IPS DF 6.9 (cell line): ENCODE results near the gene TIAM1.

Source experiments
- DNase-seq: peaks from one replicate; pipeline ENCODE4 v3.0.0-alpha.2; 2013; ENCODE audit warnings: low read depth, low spot score
- H3K27ac ChIP-seq: one replicate; pipeline ENCODE4 v1.5.1; 2013; ENCODE audit warnings: low read length, control low read depth
- H3K27me3 ChIP-seq: 2 replicates; pipeline ENCODE4 v1.6.1; 2013; ENCODE audit warnings: mild to moderate bottlenecking, low read length; ENCODE audit not compliant: control insufficient read depth, insufficient read depth
- H3K36me3 ChIP-seq: 2 replicates; pipeline ENCODE4 v1.6.1; 2013; ENCODE audit warnings: low read length; ENCODE audit not compliant: control insufficient read depth, insufficient read depth
- H3K4me1 ChIP-seq: 2 replicates; pipeline ENCODE4 v1.6.1; 2013; ENCODE audit warnings: low read length; ENCODE audit not compliant: control insufficient read depth, insufficient read depth
- H3K4me3 ChIP-seq: 2 replicates; pipeline ENCODE4 v1.5.1; 2013; ENCODE audit warnings: mild to moderate bottlenecking, low read length
- H3K9me3 ChIP-seq: 2 replicates; pipeline ENCODE4 v1.6.1; 2013; ENCODE audit warnings: low read length, inconsistent platforms; ENCODE audit not compliant: control insufficient read depth, insufficient read depth
- WGBS: extraction: QIAGEN DNeasy Blood & Tissue Kit; methylation state at CpG from one replicate; pipeline ENCODE4 v1.1.7; 2013; ENCODE audit warnings: mixed read lengths, missing lambda C conversion rate; ENCODE audit not compliant: insufficient read length, insufficient coverage; 5-methylcytosine and 5-hydroxymethylcytosine counted together

TIAM1 gene

GRCh38 chr21:31084689-31085088 lies 259.4 kb downstream of the TIAM1 start:
- WGBS: no CpG with 5 or more reads among the region's 6 CpGs
- no peak for DNase-seq

GRCh38 chr21:31078796-31079195 lies 265.3 kb downstream of the TIAM1 start:
- no peak for DNase-seq
- Histone ChIP-seq H3K9me3 (peaks cover 7% of the 10 kb centered on the region), H3K36me3 (no peaks in the 10 kb centered on the region), H3K27me3 (no peaks in the 10 kb centered on the region), H3K27ac (no peak overlapping the region), H3K4me1 (no peaks in the 10 kb centered on the region), H3K4me3 (no peak overlapping the region)
- no CpG with 5 or more reads among the region's 4 CpGs for WGBS

More at GRCh38 chr21:31084689-31085088, 259.4 kb downstream of the TIAM1 start:
- H3K4me1 ChIP-seq: no peaks in the 10 kb centered on the region
- peaks cover 5% of the 10 kb centered on the region; the same call in 1 of the 2 replicates for H3K9me3 ChIP-seq
- H3K4me3 ChIP-seq: no peak overlapping the region
- no peaks in the 10 kb centered on the region for H3K36me3 ChIP-seq
- no peaks in the 10 kb centered on the region for H3K27me3 ChIP-seq
- no peak overlapping the region for H3K27ac ChIP-seq

GRCh38 chr21:31078216-31078615 lies 265.8 kb downstream of the TIAM1 start:
- DNase-seq: no peak
- Histone ChIP-seq H3K4me1 (no peaks in the 10 kb centered on the region), H3K4me3 (no peak overlapping the region), H3K27me3 (no peaks in the 10 kb centered on the region), H3K36me3 (no peaks in the 10 kb centered on the region), H3K9me3 (peaks cover 8% of the 10 kb centered on the region), H3K27ac (no peak overlapping the region)
- whole genome bisulfite sequencing: no CpG with 5 or more reads among the region's 4 CpGs

- Histone ChIP-seq H3K4me3 (no peak overlapping the region), H3K36me3 (no peaks in the 10 kb centered on the region), H3K27ac (no peak overlapping the region), H3K4me1 (no peaks in the 10 kb centered on the region), H3K27me3 (no peaks in the 10 kb centered on the region; the same call in 1 of the 2 replicates), H3K9me3 (peaks cover 7% of the 10 kb centered on the region)
- no CpG with 5 or more reads among the region's 6 CpGs for WGBS
- no peak for DNase-seq
These were observed 268.2 kb downstream of the TIAM1 start for GRCh38 chr21:31075848-31076247.

DNA sequence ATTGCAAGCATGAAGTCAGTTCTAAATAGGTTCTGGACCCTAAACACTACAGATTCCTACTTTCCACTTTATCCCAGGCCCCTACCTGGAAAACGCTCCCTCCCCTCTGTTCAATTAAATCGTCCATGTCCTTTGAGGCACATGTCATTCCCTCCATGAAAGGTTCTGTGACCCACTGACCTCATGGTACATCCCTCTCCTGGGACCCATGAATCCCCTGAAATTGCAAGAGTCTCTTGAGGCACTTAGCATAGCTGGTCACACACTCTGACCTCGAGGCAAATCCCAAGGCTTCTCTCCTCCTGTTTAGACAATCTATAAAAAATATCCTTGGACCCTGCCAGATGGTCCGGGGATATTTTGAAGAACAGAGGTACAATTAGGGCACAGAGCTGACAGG lies 271.5 kb downstream of the TIAM1 start:
- Histone ChIP-seq H3K4me3 (no peak overlapping the region), H3K9me3 (peaks cover 6% of the 10 kb centered on the region), H3K27me3 (no peaks in the 10 kb centered on the region; the same call in 1 of the 2 replicates), H3K36me3 (no peaks in the 10 kb centered on the region), H3K4me1 (no peaks in the 10 kb centered on the region), H3K27ac (no peak overlapping the region)
- WGBS: no CpG with 5 or more reads among the region's 4 CpGs
- no peak for DNase-seq
